A549 treated with ZK216348 at 1 μM for 4 hours (cell line): ENCODE data around the gene PWWP2A. TPM values are rescaled to one million over a fixed set of nuclear protein-coding genes. Genes with fewer than 3 reads are reported as not detected.

Source experiments
- total RNA-seq: library from RNA; stranded (reverse); fragments of 200-300 nt; extraction: Qiagen RNA extraction; gene quantifications from 5 replicates; pipeline ENCODE4 v1.2.3, GENCODE V29; 2022; ENCODE audit warnings: low read depth

The PWWP2A gene
- total RNA-seq: 8.3 to 11.6 TPM (median 10.2 TPM) in 5 replicates

DNA sequence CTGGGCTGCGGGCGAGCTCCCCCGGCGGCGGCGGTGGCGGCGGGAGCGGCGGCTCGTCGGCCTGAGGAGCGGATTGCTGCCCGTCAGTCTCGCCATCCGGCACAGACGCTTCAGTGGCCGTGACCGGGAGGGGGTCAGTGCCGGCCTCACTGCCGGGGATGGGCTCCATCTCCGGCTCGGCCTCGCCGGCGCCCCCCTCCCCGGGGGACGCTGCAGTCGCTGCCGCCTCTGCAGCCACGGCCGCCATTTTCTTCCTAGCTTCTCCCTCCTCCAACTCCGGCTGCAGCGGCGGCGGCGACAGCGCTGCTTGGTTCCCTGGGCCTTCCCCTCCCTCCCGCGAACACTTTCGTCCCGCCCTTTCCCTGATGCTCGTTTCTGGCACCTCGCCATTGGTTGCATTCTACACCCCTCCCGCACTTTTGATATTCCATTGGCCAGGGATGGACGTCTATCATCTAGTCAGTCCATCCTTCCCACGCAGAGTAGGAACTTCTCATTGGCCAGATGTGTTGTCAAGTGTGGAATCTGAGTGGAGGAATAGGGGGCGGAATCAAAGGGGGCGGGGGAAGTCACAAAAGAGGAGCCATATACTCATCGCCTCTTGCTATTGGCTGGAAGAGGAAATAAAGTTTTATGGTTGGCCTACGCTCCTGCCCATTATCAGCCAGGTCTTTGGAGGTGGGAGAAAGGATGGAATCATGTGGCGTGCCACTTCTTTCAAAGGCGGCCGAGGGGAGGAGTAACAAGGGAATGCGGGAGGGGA lies at the start of gene PWWP2A:
Gene PWWP2A (minus strand): TSS at position 309 of the 763 bp plus-strand sequence. CDS start 62 bp downstream, at position 247.

Other genes with a start within 250 kb of the PWWP2A start
- gene ADRA1B, start 203.0 kb downstream of the PWWP2A start, total RNA-seq: 14.0 to 23.5 TPM (median 19.1 TPM) in 5 replicates
- gene TTC1, start 110.3 kb downstream of the PWWP2A start, total RNA-seq: 64.2 to 87.3 TPM (median 67.6 TPM) in 5 replicates
- 0.45 to 1.6 TPM (median 1.1 TPM) in 5 replicates for gene FABP6, start 110.1 kb upstream of the PWWP2A start, total RNA-seq
- gene CCNJL, start 193.1 kb upstream of the PWWP2A start, total RNA-seq: 10.5 to 14.3 TPM (median 13.6 TPM) in 5 replicates